ENCODE data around the gene FFAR4. TPM values are rescaled to one million over a fixed set of nuclear protein-coding genes. Genes with fewer than 3 reads are reported as not detected.

The FFAR4 gene
- total RNA-seq, 1 donor from 2014 or later, result not detected

GRCh38 chr10:93553482-93554315 is 12.8 kb upstream of the FFAR4 start:
- H3K27ac ChIP-seq, result no peak overlapping the region
- H3K9me3 ChIP-seq, result no peaks in the 10 kb centered on the region
- no peak overlapping the region for H3K4me3 ChIP-seq
- no peak for DNase-seq (ENCODE audit: low spot score in 2 of 2)
- no peaks in the 10 kb centered on the region for H3K36me3 ChIP-seq
- H3K4me1 ChIP-seq, result no peaks in the 10 kb centered on the region
- H3K27me3 ChIP-seq, result no peaks in the 10 kb centered on the region
- no peak for TF ChIP-seq CTCF (IDR thresholded peaks at IDR 0.05)
- intact Hi-C loops (cut with DNase I), result no loop called here

GRCh38 chr10:93554316-93554663 is 12.2 kb upstream of the FFAR4 start:
- no peaks in the 10 kb centered on the region for H3K9me3 ChIP-seq
- intact Hi-C loops (cut with DNase I), result no loop called here
- TF ChIP-seq CTCF (IDR thresholded peaks at IDR 0.05), result no peak
- DNase-seq (ENCODE audit: low spot score in 2 of 2), result no peak
- no peak overlapping the region for H3K4me3 ChIP-seq
- no peaks in the 10 kb centered on the region for H3K36me3 ChIP-seq
- no peaks in the 10 kb centered on the region for H3K4me1 ChIP-seq
- H3K27me3 ChIP-seq, result no peaks in the 10 kb centered on the region
- no peak overlapping the region for H3K27ac ChIP-seq

- DNase-seq (ENCODE audit: low spot score in 2 of 2), result peak in 1 of 2 donors; percentile 79
- no peak overlapping the region for H3K27ac ChIP-seq
- TF ChIP-seq CTCF (IDR thresholded peaks at IDR 0.05), result peak; percentile 47 to 69 (median 50)
- no peaks in the 10 kb centered on the region for H3K9me3 ChIP-seq
- H3K36me3 ChIP-seq, result no peaks in the 10 kb centered on the region
- H3K27me3 ChIP-seq, result no peaks in the 10 kb centered on the region
- no peak overlapping the region for H3K4me3 ChIP-seq
- intact Hi-C loops (cut with DNase I), result loop anchor here (1.0 kb wide), 1 partner anchor 125 kb away; no protein-coding TSS in a partner anchor
- H3K4me1 ChIP-seq, result no peaks in the 10 kb centered on the region
These were observed 11.6 kb upstream of the FFAR4 start for GRCh38 chr10:93554760-93555432.

- H3K4me1 ChIP-seq, result no peaks in the 10 kb centered on the region
- H3K4me3 ChIP-seq, result no peak overlapping the region
- intact Hi-C loops (cut with DNase I), result no loop called here
- no peak for TF ChIP-seq CTCF (IDR thresholded peaks at IDR 0.05)
- H3K9me3 ChIP-seq, result no peaks in the 10 kb centered on the region
- H3K27ac ChIP-seq, result no peak overlapping the region
- no peak for DNase-seq (ENCODE audit: low spot score in 2 of 2)
- H3K36me3 ChIP-seq, result no peaks in the 10 kb centered on the region
- no peaks in the 10 kb centered on the region for H3K27me3 ChIP-seq
These were observed 7.0 kb upstream of the FFAR4 start for GRCh38 chr10:93559490-93559889.

GRCh38 chr10:93560541-93560940 is 5.9 kb upstream of the FFAR4 start:
- Histone ChIP-seq H3K27me3 (no peaks in the 10 kb centered on the region), H3K36me3 (no peaks in the 10 kb centered on the region), H3K4me1 (no peaks in the 10 kb centered on the region), H3K9me3 (no peaks in the 10 kb centered on the region), H3K27ac (no peak overlapping the region), H3K4me3 (no peak overlapping the region)
- TF ChIP-seq CTCF (IDR thresholded peaks at IDR 0.05), result no peak
- intact Hi-C loops (cut with DNase I), result no loop called here
- DNase-seq (ENCODE audit: low spot score in 2 of 2), result no peak
